Left kidney (tissue), 2 donors: ENCODE data around the gene ZNF155. TPM values are rescaled to one million over a fixed set of nuclear protein-coding genes. Genes with fewer than 3 reads are reported as not detected.
A peak's percentile ranks its signal among the peaks of the same experiment; 100 is the strongest.

ENCODE experiments used
- DNase-seq: peaks from one replicate; pipeline ENCODE4 v3.0.0-alpha.2; 2013
- polyA plus RNA-seq: library from polyadenylated mRNA; unstranded; fragments of 120-200 nt; gene quantifications from one replicate; pipeline ENCODE4 v1.2.1, GENCODE V29; 2013; ENCODE audit not compliant: insufficient read length

Gene ZNF155
- polyA plus RNA-seq, 1 donor = 18.8 TPM

DNA sequence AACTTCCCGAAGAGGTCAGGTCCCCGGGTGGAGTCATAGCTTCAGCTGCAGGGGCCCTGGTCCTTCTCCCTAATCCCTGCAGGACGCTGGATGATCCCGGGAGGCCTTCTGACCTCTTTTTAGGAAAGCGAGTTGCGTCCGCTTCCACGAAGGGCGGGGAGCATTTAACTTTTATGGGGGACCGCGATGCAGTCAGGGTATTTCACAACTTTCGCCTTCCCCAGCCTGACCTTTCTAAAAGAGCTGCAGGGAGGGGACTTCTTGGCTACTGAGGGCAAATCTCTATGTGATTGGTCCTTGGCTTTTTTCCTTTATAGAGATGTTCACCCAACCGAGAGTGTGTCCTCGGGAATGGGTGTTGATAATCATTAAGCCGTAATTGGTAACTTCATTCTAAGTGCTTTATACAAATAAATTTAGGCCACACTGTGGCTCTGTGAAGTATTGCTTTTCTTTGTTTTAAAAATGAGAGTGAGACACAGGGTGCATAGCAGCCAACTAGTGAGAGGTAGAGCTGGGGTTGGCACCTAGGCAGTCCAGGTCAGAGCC, 19.5 kb downstream of the ZNF155 start:
- DNase-seq = peak; percentile 4

GRCh38 chr19:44005973-44006372, 22.0 kb downstream of the ZNF155 start:
- DNase-seq = no peak

DNA sequence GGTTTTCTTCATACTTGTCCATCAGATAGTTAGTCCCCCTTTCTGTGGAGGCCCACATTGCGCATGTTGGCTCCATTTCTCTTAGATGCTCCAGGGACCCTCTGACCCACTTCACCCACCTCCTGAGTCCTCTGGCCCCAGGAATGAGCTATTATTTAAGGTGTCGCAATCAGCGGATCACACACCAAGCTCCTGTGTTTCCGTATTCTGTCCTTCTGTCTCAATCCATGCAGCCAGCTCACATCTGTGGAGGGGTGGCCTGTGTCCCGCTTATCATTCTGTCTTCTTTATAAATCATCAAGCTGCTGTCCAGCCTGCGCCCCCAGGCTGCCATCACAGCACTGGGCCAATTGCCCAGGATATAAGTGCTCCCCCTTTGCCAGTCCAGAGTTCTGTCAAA, 23.5 kb downstream of the ZNF155 start:
- DNase-seq = no peak

DNA sequence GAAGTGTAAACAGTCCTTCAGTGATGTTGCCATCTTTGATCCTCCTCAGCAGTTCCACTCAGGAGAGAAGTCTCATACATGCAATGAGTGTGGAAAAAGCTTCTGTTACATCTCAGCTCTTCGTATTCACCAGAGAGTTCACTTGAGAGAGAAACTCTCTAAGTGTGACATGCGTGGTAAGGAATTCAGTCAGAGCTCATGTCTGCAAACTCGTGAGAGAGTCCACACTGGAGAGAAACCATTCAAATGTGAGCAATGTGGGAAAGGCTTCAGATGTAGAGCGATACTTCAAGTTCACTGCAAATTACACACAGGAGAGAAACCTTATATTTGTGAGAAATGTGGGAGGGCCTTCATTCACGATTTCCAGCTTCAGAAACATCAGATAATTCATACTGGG, 26.5 kb downstream of the ZNF155 start:
- no peak for DNase-seq

DNA sequence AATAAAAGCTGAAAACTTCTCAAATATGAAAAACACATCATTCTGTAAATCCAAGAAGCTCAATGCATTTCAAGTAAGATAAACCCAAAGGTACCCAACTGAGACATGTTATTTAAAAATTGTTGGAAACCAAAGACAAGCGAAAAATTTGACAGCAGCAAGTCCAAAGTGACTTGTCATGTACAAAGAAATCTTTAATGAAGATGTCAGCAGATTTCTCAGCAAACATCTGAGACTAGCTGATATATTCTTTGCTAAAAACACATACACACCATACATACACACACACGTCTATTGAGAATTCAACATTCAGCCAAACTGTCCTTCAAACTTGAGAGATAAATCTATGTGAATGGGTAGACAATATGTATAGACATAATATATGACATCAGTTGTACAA, 35.5 kb downstream of the ZNF155 start:
- no peak for DNase-seq

DNA sequence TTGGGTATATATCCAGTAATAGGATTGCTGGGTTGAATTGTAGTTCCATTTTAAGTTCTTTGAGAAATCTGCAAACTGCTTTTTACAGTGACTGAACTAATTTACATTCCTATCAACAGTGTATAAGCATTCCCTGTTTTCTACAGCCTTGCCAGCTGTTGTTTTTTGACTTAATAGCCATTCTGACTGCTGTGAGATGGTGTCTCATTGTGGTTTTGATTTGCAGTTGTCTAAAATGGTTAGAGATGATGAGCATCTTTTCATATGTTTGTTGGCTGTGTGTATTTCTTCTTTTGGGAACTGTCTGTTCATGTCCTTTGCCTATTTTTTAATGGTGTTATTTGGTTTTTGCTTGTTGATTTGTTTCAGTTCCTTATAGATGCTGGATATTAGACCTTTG, 37.2 kb downstream of the ZNF155 start:
- DNase-seq = no peak

DNA sequence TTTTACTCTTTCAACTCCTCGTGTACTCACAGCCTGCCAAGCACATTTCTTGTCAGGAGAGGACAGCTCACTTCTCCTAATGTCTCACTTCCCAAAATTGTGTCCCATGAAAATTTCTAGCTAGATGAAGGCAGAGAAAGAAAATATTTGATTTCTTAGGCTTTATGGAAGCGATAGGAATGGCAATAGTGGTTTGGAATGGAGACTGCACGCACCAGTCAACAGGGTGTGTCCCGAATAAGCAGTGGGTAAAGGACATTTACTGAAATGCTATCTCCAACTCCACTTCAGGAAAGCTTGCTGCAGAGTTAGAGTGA, 40.9 kb downstream of the ZNF155 start:
- no peak for DNase-seq

GRCh38 chr19:44025217-44025936, 41.4 kb downstream of the ZNF155 start, which contains the start of gene ZNF222:
TSS of gene ZNF222 (plus strand) at chr19:44025379. CDS start at chr19:44025437, 58 bp downstream.
- peak; percentile 86 for DNase-seq

GRCh38 chr19:44026622-44027021, 42.6 kb downstream of the ZNF155 start:
- DNase-seq = no peak

DNA sequence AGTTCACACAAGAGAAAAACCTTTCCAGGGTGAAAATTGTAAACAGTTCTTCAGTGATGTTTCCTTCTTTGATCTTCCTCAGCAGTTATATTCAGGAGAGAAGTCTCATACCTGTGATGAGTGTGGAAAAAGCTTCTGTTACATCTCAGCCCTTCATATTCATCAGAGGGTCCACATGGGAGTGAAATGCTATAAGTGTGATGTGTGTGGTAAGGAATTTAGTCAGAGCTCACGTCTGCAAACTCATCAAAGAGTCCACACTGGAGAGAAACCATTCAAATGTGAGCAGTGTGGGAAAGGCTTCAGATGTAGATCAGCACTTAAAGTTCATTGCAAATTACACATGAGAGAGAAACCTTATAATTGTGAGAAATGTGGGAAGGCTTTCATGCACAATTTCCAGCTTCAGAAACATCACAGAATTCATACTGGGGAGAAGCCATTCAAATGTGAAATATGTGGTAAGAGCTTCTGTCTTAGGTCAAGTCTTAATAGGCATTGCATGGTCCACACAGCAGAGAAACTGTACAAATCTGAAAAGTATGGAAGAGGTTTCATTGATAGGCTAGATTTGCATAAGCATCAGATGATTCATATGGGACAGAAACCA, 48.1 kb downstream of the ZNF155 start:
- DNase-seq = no peak

GRCh38 chr19:44042147-44042546, 58.2 kb downstream of the ZNF155 start:
- DNase-seq = no peak

Other genes with a start within 250 kb of the ZNF155 start
- gene SMG9, start 229.2 kb upstream of the ZNF155 start, polyA plus RNA-seq = 57.5 TPM
- gene KCNN4, start 203.2 kb upstream of the ZNF155 start, polyA plus RNA-seq = 1.6 TPM
- 0.33 TPM for gene LYPD5, start 181.7 kb upstream of the ZNF155 start, polyA plus RNA-seq
- 24.5 TPM for gene ZNF283, start 156.9 kb upstream of the ZNF155 start, polyA plus RNA-seq
- gene ZNF404, start 100.2 kb upstream of the ZNF155 start, polyA plus RNA-seq = 19.2 TPM
- 32.5 TPM for gene ZNF45, start 48.9 kb upstream of the ZNF155 start, polyA plus RNA-seq
- gene ZNF221, start 33.0 kb upstream of the ZNF155 start, polyA plus RNA-seq = 8.0 TPM
- 9.8 TPM for gene ZNF230, start 18.8 kb downstream of the ZNF155 start, polyA plus RNA-seq
- gene ZNF222, start 41.2 kb downstream of the ZNF155 start, polyA plus RNA-seq = 11.8 TPM
- 18.3 TPM for gene ZNF223, start 67.8 kb downstream of the ZNF155 start, polyA plus RNA-seq
- 6.2 TPM for gene ZNF284, start 88.0 kb downstream of the ZNF155 start, polyA plus RNA-seq
- gene ZNF224, start 110.2 kb downstream of the ZNF155 start, polyA plus RNA-seq = 50.2 TPM
- 12.8 TPM for gene ZNF225, start 129.2 kb downstream of the ZNF155 start, polyA plus RNA-seq
- gene ZNF234, start 157.4 kb downstream of the ZNF155 start, polyA plus RNA-seq = 20.5 TPM
- gene ZNF226, start 180.9 kb downstream of the ZNF155 start, polyA plus RNA-seq = 31.8 TPM
- 30.6 TPM for gene ZNF227, start 228.3 kb downstream of the ZNF155 start, polyA plus RNA-seq